HepG2 (cell line): ENCODE measurements around the gene SIAH1. TPM values are rescaled to one million over a fixed set of nuclear protein-coding genes. Genes with fewer than 3 reads are reported as not detected.
A peak's percentile ranks its signal among the peaks of the same experiment; 100 is the strongest.

Experiments used
- FOXC1 ChIP-seq: sonication (generic); formaldehyde crosslinking; IDR thresholded peaks from 2 replicates; pipeline ENCODE4 v1.8.0; 2022; ENCODE audit warnings: mild to moderate bottlenecking, missing genetic modification reagents, borderline replicate concordance
- GMEB1 ChIP-seq: sonication (generic); formaldehyde crosslinking; IDR thresholded peaks from 2 replicates; pipeline ENCODE4 v1.5.1; 2020; ENCODE audit warnings: missing genetic modification reagents, mild to moderate bottlenecking, borderline replicate concordance
- GPN1 ChIP-seq: sonication (generic); formaldehyde crosslinking; IDR thresholded peaks from 2 replicates; pipeline ENCODE4 v1.5.1; 2020; ENCODE audit warnings: missing genetic modification reagents, borderline replicate concordance
- HMG20A ChIP-seq: IDR thresholded peaks from 2 replicates; pipeline ENCODE4 v1.6.1; 2016; ENCODE audit warnings: borderline replicate concordance
- IRF1 ChIP-seq: sonication (generic); formaldehyde crosslinking; IDR thresholded peaks from 2 replicates; pipeline ENCODE4 v1.4.0; 2020; ENCODE audit warnings: low read depth, mild to moderate bottlenecking, missing genetic modification reagents
- NCOA1 ChIP-seq: sonication (generic); formaldehyde crosslinking; IDR thresholded peaks from 2 replicates; pipeline ENCODE4 v1.9.0; 2021; ENCODE audit warnings: missing genetic modification reagents
- NFE2L2 ChIP-seq: fragments of 150-350 bp; IDR thresholded peaks from 2 replicates; pipeline ENCODE4 v1.6.1; 2014; ENCODE audit warnings: low read length
- POGK ChIP-seq: sonication (generic); formaldehyde crosslinking; conservative IDR thresholded peaks from 2 replicates; pipeline ENCODE4 v1.8.0; 2022; ENCODE audit warnings: mild to moderate bottlenecking, moderate library complexity, missing genetic modification reagents
- SATB2 ChIP-seq: sonication (generic); formaldehyde crosslinking; IDR thresholded peaks from 2 replicates; pipeline ENCODE4 v1.5.0; 2020; ENCODE audit warnings: missing genetic modification reagents
- TEAD3 ChIP-seq: optimal IDR thresholded peaks from 2 replicates; pipeline ENCODE3; 2016; ENCODE audit warnings: borderline replicate concordance
- TFAP4 ChIP-seq: sonication (generic); IDR thresholded peaks from 2 replicates; pipeline ENCODE4 v1.6.1; 2016; ENCODE audit warnings: low read depth, borderline replicate concordance
- ZBTB3 ChIP-seq: sonication (generic); formaldehyde crosslinking; IDR thresholded peaks from 2 replicates; pipeline ENCODE4 v1.4.0; 2020; ENCODE audit warnings: low read depth, mild to moderate bottlenecking, moderate library complexity, missing genetic modification reagents, borderline replicate concordance
- ZBTB4 ChIP-seq: sonication (generic); formaldehyde crosslinking; IDR thresholded peaks from 2 replicates; pipeline ENCODE4 v1.4.0; 2020; ENCODE audit warnings: missing genetic modification reagents, mild to moderate bottlenecking, borderline replicate concordance
- ZNF280B ChIP-seq: sonication (generic); formaldehyde crosslinking; IDR thresholded peaks from 2 replicates; pipeline ENCODE4 v1.5.0; 2020; ENCODE audit warnings: missing genetic modification reagents, mild to moderate bottlenecking, borderline replicate concordance
- ZNF432 ChIP-seq: sonication (generic); formaldehyde crosslinking; IDR thresholded peaks from 2 replicates; pipeline ENCODE4 v1.5.0; 2020; ENCODE audit warnings: missing genetic modification reagents, mild to moderate bottlenecking, borderline replicate concordance
- ZNF644 ChIP-seq: IDR thresholded peaks from 2 replicates; pipeline ENCODE4 v1.6.1; 2016; ENCODE audit warnings: low read depth
- polyA plus RNA-seq, 8 experiments: library from polyadenylated mRNA; depleted of rRNA in 3 of 8; stranded (reverse) in 7 of 8; unstranded in 1 of 8; fragments of >200 nt; fragmentation: Illumina TruSeq in 4 of 8; extraction: Trizol in 4 of 8; gene quantifications; 2 replicates each; pipeline versions ENCODE4 v1.2.1 to v1.2.3, GENCODE V29; 2011 to 2016; ENCODE audit warnings: low read depth in 4 of 8, missing spikeins in 1 of 8, mixed read lengths in 1 of 8; ENCODE audit not compliant: insufficient read depth in 1 of 8
- total RNA-seq, 5 experiments: library from RNA; depleted of rRNA; stranded (reverse); fragments of >200 nt; fragmentation: Illumina TruSeq; extraction: Trizol; gene quantifications; 2 replicates each; pipeline ENCODE4 v1.2.3, GENCODE V29; 2016; ENCODE audit warnings: low read depth in 1 of 5

The SIAH1 gene
- total and polyA plus RNA-seq, 2 of the 13 experiments (the other 11 are each of a cell fraction or from before 2014, with no cell fraction given) = 16.0 to 28.6 TPM

GRCh38 chr16:48409839-48410632, 24.8 kb upstream of the SIAH1 start (continued):
- TF ChIP-seq SATB2 (CRISPR knock-in tag) = no peak
- 0 out of 2 replicates have a peak, but pooled peaks have one; percentile 36 for TF ChIP-seq NFE2L2
- TF ChIP-seq ZNF432 = no peak
- 0 out of 2 replicates have a peak, but pooled peaks have one; percentile 57 for TF ChIP-seq ZBTB3 (CRISPR knock-in tag)
- TF ChIP-seq TEAD3 (CRISPR knock-in tag) = peak; percentile 84
- TF ChIP-seq IRF1 (CRISPR knock-in tag) = no peak
- no peak; the same call in 1 of the 2 replicates for TF ChIP-seq FOXC1 (CRISPR knock-in tag)
- TF ChIP-seq GPN1 (CRISPR knock-in tag) = no peak
- peak; percentile 35; the same call in 1 of the 2 replicates for TF ChIP-seq ZBTB4 (CRISPR knock-in tag)
- TF ChIP-seq HMG20A (CRISPR knock-in tag) = peak; percentile 90
- TF ChIP-seq POGK = peak; percentile 73; the same call in 1 of the 2 replicates
- peak; percentile 43; the same call in 1 of the 2 replicates for TF ChIP-seq ZNF280B (CRISPR knock-in tag)
- TF ChIP-seq GMEB1 (CRISPR knock-in tag) = no peak
- no peak for TF ChIP-seq NCOA1 (CRISPR knock-in tag)
- peak; percentile 96 for TF ChIP-seq ZNF644 (CRISPR knock-in tag)
- peak; percentile 24; the same call in 1 of the 2 replicates for TF ChIP-seq TFAP4
